Activated T-cell treated with anti-CD3 and anti-CD28 coated beads, Interleukin-2, amount 50 U/mL, for 4 hours (primary cell): ENCODE results near the gene TMEM212. TPM values are rescaled to one million over a fixed set of nuclear protein-coding genes. Genes with fewer than 3 reads are reported as not detected.
"Not testable (repeated sequence)": the region's sequence is repeated elsewhere in the genome, so short reads cannot be mapped to it uniquely, and the experiment has no call there.

ENCODE experiments used
- ATAC-seq, 2 donors: fragments of 200-7000 bp; cut with Tn5 transposase; one replicate each; pipeline ENCODE4 v1.10.0; 2021
- DNase-seq: peaks from one replicate; pipeline ENCODE4 v3.0.0-alpha.2; 2020
- H3K27me3 Mint-ChIP-seq: one replicate; pipeline ENCODE4 v1.8.0; 2021; ENCODE audit warnings: low read depth, mixed read lengths
- H3K36me3 Mint-ChIP-seq: one replicate; pipeline ENCODE4 v1.8.0; 2022; ENCODE audit warnings: mixed read lengths; ENCODE audit not compliant: insufficient read depth
- H3K4me1 Mint-ChIP-seq: one replicate; pipeline ENCODE4 v1.8.0; 2021; ENCODE audit warnings: low read depth, mixed read lengths
- H3K4me3 Mint-ChIP-seq: one replicate; pipeline ENCODE4 v1.8.0; 2021; ENCODE audit warnings: mild to moderate bottlenecking, moderate library complexity, mixed read lengths
- H3K9me3 Mint-ChIP-seq: one replicate; pipeline ENCODE4 v1.8.0; 2021; ENCODE audit warnings: mixed read lengths
- total RNA-seq, 3 donors: library from RNA; stranded (reverse); gene quantifications; one replicate each; pipeline ENCODE4 v1.2.1, GENCODE V29; 2021

TMEM212 gene
- total RNA-seq, 3 donors from 2014 or later: not detected

DNA sequence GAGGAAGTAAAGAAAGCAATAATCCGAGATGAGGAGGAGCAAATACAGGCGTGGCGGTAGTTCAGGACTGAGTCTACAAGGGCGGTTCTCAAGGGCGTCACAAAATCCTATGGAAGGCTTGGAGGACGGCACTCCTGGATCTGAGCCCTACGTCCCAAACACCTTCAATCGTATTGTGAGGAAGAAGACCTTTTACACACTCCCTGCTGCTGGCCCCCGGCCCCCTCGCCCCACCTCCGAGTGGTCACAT, 33.6 kb upstream of the TMEM212 start:
- ATAC-seq (peak; percentile 10 to 20), DNase-seq (no peak)
- Mint-ChIP-seq H3K4me1 (peaks cover 23% of the 10 kb centered on the region), H3K4me3 (peak overlapping the region; percentile 77), H3K36me3 (no peaks in the 10 kb centered on the region), H3K27me3 (peaks cover 31% of the 10 kb centered on the region), H3K9me3 (no peaks in the 10 kb centered on the region)

DNA sequence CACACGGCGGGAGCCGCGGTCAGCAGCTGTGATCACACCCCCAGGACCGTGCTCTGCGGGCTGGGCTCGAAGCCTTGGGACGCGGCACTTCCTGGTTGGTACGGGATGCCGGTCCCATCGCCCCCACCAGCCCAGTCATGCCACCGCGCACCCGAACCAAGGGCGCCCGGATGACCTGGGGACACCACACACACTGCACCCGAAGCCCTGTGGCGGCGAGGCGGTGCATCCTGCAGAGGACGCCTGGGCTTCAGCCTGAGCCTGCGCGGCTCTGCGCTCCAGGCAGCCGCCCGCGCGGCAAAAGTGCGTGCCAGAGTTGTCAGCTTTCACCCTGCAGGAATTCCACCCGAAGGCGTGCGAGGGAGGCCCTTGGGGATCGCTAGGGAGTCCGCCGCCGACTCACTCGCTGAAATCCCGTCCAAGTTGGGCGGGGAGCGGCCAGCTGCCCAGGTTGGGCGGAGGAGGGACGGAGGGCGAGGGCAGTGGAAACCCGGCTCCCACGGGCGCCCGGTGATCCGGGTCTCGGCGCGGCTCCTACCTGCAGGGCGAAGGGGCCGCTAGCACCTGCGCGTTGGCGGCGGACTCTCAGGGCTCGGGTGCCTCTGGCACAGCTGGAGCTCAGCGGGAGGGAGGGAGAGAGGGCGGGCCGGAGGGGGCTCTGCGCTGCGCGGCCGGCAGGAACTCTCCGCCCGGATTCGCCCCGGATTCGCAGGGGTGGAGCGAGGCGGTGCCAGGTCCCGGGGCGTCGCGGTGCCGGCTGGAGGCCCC, 33.1 kb upstream of the TMEM212 start, which contains the start of gene PLD1:
Gene PLD1, minus strand, starts transcription at position 623 of the 768 bp plus-strand sequence. CDS start 72,432 bp downstream, outside the sequence.
- Mint-ChIP-seq H3K4me3 (peak within 1 kb of the TSS; percentile 77), H3K9me3 (no peaks in the 10 kb centered on the region), H3K36me3 (no peaks in the 10 kb centered on the region), H3K4me1 (peaks cover 23% of the 10 kb centered on the region), H3K27me3 (peaks cover 33% of the 10 kb centered on the region)
- ATAC-seq: peak; percentile 76 to 83
- DNase-seq: peak; percentile 12

DNA sequence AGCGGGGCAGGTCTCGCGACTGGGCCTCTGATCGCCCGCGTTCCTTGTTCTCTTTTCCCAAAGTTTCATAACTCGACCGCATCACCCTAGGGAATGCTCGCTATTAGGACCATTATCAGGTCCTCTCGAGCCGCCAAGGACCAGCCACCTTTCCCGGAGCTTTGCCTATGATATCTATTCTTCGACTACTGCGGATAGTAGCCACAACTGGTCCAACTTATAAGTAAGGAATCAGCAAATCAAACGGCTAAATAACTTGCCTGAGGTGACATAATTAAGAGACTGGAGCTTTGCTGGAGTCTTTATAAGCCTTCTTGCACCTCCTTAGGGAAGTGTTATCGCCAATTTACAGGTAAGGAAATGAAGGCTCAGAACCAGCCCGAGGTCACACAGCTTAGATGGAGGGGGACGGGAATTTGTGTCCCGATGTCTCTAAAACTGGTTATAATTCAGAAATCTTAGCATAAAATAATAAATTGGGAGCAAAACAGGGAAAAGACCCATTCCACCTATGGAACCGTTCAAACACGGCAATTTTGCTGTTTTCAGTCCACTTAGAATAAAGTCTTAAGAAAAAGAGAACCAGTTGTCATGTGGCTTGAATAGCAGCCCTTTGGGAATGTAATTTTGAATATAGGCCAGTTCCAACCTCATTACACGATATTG, 32.4 kb upstream of the TMEM212 start:
- H3K27me3 Mint-ChIP-seq: peaks cover 33% of the 10 kb centered on the region
- peaks cover 23% of the 10 kb centered on the region for H3K4me1 Mint-ChIP-seq
- H3K36me3 Mint-ChIP-seq: no peaks in the 10 kb centered on the region
- ATAC-seq (no peak), DNase-seq (no peak)
- H3K9me3 Mint-ChIP-seq: no peaks in the 10 kb centered on the region
- peak overlapping the region; percentile 77 for H3K4me3 Mint-ChIP-seq

DNA sequence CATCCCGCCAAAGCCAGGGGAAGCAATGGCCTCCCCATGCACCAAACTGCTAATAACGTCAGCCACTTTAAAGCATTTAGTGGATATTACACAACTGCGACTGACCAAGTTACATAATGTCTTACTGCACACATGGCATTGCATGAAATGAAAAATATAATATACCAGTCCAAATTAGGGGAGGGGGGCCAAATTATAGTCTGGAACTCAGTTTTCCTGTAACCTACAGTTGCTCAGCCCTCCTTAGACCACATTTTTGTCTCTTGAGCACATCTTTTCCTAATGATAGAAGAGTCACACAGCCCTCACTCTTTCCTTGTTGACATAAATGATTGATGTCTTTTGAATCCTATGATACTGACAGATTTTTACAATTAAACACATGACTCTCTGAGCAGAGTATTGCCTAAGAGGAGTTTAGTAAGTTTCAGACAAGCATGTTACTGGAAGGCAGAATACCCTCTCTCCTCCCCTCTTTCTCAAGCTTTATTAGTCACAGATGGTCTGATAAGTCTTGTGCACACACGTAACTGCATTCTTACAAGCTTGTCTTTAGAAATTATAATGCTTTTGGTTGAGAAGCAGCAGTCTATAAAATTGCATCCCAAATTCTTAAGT, 31.7 kb upstream of the TMEM212 start:
- DNase-seq (no peak), ATAC-seq (no peak)
- H3K4me3 Mint-ChIP-seq: peak overlapping the region; percentile 19
- H3K36me3 Mint-ChIP-seq: no peaks in the 10 kb centered on the region
- H3K4me1 Mint-ChIP-seq: peaks cover 23% of the 10 kb centered on the region
- H3K9me3 Mint-ChIP-seq: no peaks in the 10 kb centered on the region
- H3K27me3 Mint-ChIP-seq: peaks cover 38% of the 10 kb centered on the region

DNA sequence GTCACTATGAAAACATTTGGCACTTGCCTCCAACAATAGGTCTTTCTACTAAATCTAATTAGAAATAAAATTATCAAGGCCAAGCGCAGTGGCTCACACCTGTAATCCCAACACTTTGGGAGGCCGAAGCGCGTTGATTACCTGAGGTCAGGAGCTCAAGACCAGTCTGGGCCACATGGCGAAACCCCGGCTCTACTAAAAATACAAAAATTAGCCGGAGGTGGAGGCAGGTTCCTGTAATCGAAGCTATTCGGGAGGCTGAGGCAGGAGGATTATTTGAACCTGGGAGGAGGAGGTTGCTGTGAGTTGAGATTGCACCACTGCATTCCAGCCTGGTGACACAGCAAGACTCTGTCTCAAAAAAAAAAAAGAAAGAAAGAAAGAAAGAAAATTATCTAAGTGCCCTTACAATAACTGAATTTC, 31.2 kb upstream of the TMEM212 start:
- H3K9me3 Mint-ChIP-seq: no peaks in the 10 kb centered on the region
- peaks cover 23% of the 10 kb centered on the region for H3K4me1 Mint-ChIP-seq
- H3K27me3 Mint-ChIP-seq: peaks cover 41% of the 10 kb centered on the region
- no peak for ATAC-seq
- H3K36me3 Mint-ChIP-seq: no peaks in the 10 kb centered on the region
- no peak overlapping the region for H3K4me3 Mint-ChIP-seq
- DNase-seq: no peak

DNA sequence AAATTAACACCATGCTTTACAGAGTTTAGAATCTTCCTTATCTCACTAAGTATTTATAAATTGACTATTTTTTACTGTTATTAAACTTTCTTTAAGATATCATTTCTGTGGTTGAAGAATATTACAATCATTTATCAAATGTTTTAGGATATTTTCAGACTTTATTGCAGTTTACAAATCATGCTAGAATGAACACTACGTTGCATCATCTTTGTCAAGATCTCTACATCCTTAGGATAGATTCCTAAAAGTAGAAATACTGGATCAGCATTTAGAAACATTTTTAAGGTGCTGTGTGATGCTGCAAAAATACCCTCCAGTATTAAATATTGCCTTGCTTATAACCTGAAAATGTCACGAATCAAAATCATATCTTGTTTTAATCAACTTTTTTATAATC, 30.3 kb upstream of the TMEM212 start:
- no peaks in the 10 kb centered on the region for H3K36me3 Mint-ChIP-seq
- H3K9me3 Mint-ChIP-seq: no peaks in the 10 kb centered on the region
- ATAC-seq (no peak), DNase-seq (no peak)
- peaks cover 40% of the 10 kb centered on the region for H3K27me3 Mint-ChIP-seq
- peaks cover 21% of the 10 kb centered on the region for H3K4me1 Mint-ChIP-seq
- H3K4me3 Mint-ChIP-seq: no peak overlapping the region

DNA sequence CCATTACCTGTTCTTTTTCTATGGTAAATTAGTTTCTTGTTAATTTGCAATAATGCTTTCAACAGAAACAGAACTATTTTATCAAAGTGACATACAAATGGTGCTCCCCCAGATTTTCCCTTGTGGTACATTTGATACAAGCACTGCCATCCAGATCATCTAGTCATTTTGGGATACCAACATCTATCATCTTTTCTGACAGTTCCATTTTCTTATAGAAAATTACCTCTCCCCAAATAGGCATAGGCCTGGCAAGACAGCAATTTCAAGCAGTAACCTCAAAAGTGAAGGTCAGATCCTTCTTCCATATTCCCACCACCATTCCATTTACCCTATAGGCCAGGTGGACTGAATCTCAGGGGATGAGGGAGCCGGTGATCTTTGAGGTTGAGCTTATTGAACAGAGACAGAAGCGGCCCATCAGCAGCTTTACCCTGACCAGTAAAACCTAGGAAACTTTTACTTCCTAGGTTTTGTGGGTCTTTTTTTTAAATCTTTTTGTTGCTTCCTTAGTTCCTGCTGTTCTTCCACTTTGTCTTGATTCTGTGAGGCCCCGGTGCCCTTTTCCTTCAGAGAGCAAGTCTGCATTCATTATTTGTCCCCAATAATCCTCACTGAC, 29.8 kb upstream of the TMEM212 start:
- DNase-seq: no peak
- Mint-ChIP-seq H3K9me3 (no peaks in the 10 kb centered on the region), H3K27me3 (peaks cover 39% of the 10 kb centered on the region), H3K36me3 (no peaks in the 10 kb centered on the region), H3K4me3 (no peak overlapping the region), H3K4me1 (peaks cover 21% of the 10 kb centered on the region)
- no peak for ATAC-seq

DNA sequence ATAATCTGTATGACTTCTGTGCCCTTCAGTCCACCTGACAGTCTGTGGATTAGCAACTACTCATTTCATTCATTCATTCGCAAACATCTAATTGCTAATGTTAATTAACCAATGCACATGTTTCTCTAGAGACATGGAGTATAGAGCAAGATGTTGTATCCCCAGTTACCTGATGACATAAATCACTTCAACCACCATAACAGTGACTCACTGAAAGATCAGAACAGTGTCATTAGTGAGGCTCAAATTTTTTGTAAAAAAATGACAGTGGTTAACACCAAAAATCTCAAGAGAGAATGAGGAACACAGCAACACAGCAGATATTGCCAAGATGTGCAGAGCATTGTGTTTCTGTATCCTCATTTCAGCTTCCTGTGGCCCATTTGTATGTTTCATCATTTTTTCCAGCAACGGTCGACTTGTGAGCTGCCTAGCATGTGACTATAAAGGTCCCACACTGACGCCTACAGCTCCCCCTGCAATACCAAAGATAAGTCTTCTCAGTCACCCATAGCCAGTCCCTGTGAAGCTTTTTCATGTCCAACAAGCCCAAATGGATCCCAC, 29.2 kb upstream of the TMEM212 start:
- DNase-seq: no peak
- peak; percentile 35 to 66 for ATAC-seq
- Mint-ChIP-seq H3K4me1 (peaks cover 21% of the 10 kb centered on the region), H3K36me3 (no peaks in the 10 kb centered on the region), H3K4me3 (no peak overlapping the region), H3K9me3 (no peaks in the 10 kb centered on the region), H3K27me3 (peaks cover 38% of the 10 kb centered on the region)

DNA sequence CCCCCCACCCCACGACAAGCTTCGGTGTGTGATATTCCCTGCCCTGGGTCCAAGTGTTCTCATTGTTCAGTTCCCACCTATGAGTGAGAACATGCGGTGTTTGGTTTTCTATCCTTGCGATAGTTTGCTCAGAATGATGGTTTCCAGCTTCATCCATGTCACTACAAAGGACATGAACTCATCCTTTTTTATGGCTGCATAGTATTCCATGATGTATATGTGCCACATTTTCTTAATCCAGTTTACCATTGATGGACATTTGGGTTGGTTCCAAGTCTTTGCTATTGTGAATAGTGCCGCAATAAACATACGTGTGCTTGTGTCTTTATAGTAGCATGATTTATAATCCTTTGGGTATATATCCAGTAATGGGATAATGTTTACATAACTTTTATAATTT, 28.5 kb upstream of the TMEM212 start:
- peaks cover 14% of the 10 kb centered on the region for H3K4me1 Mint-ChIP-seq
- H3K9me3 Mint-ChIP-seq, H3K36me3 Mint-ChIP-seq, H3K4me3 Mint-ChIP-seq, ATAC-seq, DNase-seq: not testable (repeated sequence)
- peaks cover 32% of the 10 kb centered on the region for H3K27me3 Mint-ChIP-seq

DNA sequence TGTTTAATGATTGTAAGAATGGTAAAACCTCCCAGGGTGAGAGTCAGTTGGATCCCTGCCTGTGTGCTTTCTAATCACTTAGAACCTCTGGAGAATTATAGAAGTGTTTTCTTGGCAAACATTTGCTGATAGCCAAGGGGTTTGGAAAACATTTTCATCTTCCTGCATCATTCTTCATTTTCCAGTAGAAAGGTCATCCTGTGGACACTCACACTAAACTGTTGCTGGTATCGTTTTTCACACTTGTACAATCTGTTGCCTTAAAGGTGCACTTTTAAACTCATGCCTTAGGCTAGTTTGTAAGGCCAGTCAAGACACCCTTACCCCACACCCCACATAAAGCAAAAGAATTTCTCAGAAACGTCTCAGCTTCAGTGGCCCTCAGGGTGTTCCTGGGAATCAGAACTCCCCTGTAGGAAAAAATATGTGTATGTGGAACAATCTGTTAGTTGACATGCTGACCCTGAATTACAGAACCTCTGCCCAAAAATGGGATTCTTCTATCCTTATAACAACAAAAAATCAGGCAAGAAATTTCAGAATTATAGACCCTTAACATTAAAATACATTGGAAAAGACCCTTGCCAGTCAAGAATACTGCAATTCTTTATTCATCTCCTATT, 27.1 kb upstream of the TMEM212 start:
- no peaks in the 10 kb centered on the region for H3K9me3 Mint-ChIP-seq
- DNase-seq: no peak

DNA sequence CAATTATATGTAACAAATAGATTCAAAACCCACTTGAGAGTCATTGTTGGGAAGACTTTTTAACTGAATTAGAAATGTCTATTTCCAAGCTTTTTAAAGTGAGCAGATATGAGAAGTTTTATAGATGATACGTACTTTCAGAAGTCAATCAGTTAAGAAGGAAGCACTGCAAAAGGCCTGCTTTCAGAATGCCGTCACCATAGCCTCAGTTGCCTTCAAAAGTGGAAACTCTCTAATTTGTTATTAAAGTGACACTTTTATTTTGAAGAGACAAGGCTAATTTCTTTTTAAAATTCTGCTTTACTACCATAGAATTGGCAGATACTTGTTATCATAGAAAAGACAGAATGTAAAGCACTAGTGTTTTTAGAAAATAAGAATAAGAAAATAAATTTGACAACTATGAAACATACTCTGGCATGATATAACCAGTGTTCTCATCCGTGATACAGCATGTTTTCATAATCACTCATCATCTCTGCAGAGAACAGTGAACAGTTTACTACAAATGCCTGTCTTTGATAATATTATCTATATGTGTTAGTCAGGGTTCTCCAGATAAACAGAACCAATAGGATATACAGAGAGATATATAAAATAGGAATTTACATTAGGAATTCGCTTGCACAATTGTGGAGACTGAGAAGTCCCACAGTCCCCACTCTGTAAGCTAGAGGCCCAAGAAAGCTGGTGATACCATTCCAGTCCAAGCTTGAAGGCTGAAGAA, 25.9 kb upstream of the TMEM212 start:
- ATAC-seq (no peak), DNase-seq (no peak)
- H3K27me3 Mint-ChIP-seq: peaks cover 19% of the 10 kb centered on the region
- H3K36me3 Mint-ChIP-seq: no peaks in the 10 kb centered on the region
- H3K4me1 Mint-ChIP-seq: peaks cover 12% of the 10 kb centered on the region
- H3K4me3 Mint-ChIP-seq: no peak overlapping the region
- H3K9me3 Mint-ChIP-seq: no peaks in the 10 kb centered on the region

More for the DNA sequence above, 27.1 kb upstream of the TMEM212 start:
- H3K36me3 Mint-ChIP-seq: no peaks in the 10 kb centered on the region
- H3K4me1 Mint-ChIP-seq: peaks cover 9% of the 10 kb centered on the region
- ATAC-seq: no peak
- peaks cover 23% of the 10 kb centered on the region for H3K27me3 Mint-ChIP-seq
- no peak overlapping the region for H3K4me3 Mint-ChIP-seq

DNA sequence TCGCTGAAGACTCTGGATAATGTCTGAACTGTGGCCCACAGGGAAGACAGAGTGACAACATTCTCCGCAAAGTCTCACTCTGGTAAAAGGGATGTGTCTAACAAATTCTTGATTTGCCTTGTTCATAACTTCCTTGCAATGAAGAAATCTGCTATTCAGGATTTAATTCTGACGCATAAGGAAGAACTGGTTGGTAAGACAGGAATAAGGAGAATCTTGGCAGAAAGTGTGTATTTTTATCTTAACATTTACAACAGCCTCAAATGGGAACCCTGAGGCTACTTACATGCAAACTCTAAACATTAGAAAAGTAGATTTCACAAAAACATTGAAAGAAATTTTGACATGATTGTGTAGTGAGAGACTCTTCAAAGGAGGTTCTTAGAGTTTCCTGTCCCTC, 22.1 kb upstream of the TMEM212 start:
- no peak for DNase-seq
- H3K27me3 Mint-ChIP-seq: peaks cover 11% of the 10 kb centered on the region
- ATAC-seq: no peak
- no peaks in the 10 kb centered on the region for H3K36me3 Mint-ChIP-seq
- H3K4me3 Mint-ChIP-seq: no peak overlapping the region
- no peaks in the 10 kb centered on the region for H3K9me3 Mint-ChIP-seq
- H3K4me1 Mint-ChIP-seq: peaks cover 5% of the 10 kb centered on the region

DNA sequence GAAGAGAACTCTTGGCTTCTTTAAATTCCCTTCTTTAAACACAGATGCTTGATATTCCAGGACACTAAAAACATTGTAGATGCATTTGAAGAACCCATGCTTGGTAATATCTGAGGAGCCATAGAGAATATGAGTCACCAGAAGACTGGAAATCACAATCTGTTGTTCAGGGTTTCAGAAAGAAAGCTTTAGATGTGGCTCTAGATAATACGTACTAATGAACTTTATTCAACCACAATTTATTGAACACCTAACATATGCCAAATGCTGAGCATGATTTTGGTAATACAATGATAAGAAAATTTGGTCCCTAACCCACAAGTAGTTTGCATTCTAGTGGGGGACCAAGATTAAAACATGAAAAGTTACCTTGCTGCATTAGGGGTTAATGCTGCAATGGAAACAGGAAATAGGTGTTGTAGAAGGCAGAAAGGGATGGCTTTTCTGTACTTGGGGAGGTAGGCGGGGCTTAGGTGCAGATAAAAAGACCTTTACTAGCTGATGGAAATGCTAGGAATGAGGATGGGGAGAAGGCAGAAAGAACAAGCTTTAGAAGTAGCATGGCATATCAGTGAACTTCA, 21.3 kb upstream of the TMEM212 start:
- Mint-ChIP-seq H3K4me1 (peaks cover 7% of the 10 kb centered on the region), H3K4me3 (no peak overlapping the region), H3K27me3 (peaks cover 4% of the 10 kb centered on the region), H3K9me3 (no peaks in the 10 kb centered on the region), H3K36me3 (no peaks in the 10 kb centered on the region)
- DNase-seq (no peak), ATAC-seq (peak in 1 of 2 donors; percentile 63)
